Prostate gland (tissue), 2 donors: Measurements from ENCODE around the gene MYLK.

Experiments used
- POLR2A ChIP-seq: fragments of 450-650 bp; IDR thresholded peaks from one replicate; pipeline ENCODE4 v1.6.1; 2016; ENCODE audit warnings: antibody characterized with exemption, mild to moderate bottlenecking
- POLR2AphosphoS5 ChIP-seq: sonication (generic); formaldehyde crosslinking; IDR thresholded peaks from one replicate; pipeline ENCODE4 v1.6.1; 2017; ENCODE audit warnings: antibody characterized with exemption
- TF ChIP-seq, protein P1 (sequence below), 4 experiments: fragments of 200-600 bp in 2 of 4; fragments of 450-650 bp in 2 of 4; sonication (generic) in 2 of 4; IDR thresholded peaks; 1 replicate in 3 of 4; 2 replicates in 1 of 4; pipeline ENCODE4 v1.5.1; 2016 to 2019; ENCODE audit warnings: antibody characterized with exemption in 4 of 4, mild to moderate bottlenecking in 2 of 4, moderate library complexity in 2 of 4

DNA sequence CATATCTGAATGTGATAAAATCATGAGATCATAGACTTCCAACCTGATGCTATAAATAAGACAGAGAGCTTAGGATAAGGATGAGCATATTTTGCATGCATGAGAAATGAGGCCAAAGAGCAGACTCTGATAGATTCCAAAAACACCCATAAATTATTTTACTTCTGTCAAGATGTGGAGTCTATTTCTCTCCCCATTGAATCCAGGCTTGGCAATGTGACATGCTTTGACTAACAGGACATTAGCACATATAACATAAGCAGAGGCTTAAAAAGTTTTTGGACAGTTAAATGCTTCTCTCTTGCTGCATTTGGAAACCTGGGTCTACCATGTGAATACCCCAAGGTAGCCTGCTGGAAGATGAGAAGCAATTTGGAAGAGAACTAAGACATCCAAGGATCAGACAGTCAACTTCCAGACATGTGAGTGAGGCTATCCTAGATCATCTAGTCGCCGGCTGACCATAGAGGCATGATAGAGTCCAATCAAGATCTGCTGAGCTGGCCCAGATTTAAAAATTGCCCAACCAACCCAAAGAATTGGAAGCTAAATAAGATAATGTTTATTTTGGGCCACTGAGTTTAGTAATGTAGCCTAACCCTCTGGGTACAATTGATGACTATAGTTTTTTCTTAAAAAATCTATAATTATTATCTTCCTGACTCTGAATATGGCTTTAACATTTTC, 30.3 kb downstream of the MYLK start:
- no peak for TF ChIP-seq POLR2A
- TF ChIP-seq, protein P1, sequence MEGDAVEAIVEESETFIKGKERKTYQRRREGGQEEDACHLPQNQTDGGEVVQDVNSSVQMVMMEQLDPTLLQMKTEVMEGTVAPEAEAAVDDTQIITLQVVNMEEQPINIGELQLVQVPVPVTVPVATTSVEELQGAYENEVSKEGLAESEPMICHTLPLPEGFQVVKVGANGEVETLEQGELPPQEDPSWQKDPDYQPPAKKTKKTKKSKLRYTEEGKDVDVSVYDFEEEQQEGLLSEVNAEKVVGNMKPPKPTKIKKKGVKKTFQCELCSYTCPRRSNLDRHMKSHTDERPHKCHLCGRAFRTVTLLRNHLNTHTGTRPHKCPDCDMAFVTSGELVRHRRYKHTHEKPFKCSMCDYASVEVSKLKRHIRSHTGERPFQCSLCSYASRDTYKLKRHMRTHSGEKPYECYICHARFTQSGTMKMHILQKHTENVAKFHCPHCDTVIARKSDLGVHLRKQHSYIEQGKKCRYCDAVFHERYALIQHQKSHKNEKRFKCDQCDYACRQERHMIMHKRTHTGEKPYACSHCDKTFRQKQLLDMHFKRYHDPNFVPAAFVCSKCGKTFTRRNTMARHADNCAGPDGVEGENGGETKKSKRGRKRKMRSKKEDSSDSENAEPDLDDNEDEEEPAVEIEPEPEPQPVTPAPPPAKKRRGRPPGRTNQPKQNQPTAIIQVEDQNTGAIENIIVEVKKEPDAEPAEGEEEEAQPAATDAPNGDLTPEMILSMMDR (IDR thresholded peaks at IDR 0.05) = no peak
- TF ChIP-seq POLR2AphosphoS5 = no peak
